Measurements from ENCODE around the gene FLT4.

GRCh38 chr5:180652771-180653170, 3.4 kb upstream of the FLT4 start:
- TF ChIP-seq CTCF (IDR thresholded peaks at IDR 0.05) = no peak
- TF ChIP-seq POLR2A (IDR thresholded peaks at IDR 0.05) = no peak

Data from sigmoid colon (tissue), 3 donors.